Activated CD8-positive, alpha-beta memory T cell treated with anti-CD3 and anti-CD28 coated beads, Interleukin-2, amount 50 U/mL, for 1 hour (primary cell): ENCODE data around the gene JAG2.

Experiments
- DNase-seq: peaks from one replicate; pipeline ENCODE4 v3.0.0-alpha.2; 2020; ENCODE audit errors: extremely low read depth

The JAG2 gene

GRCh38 chr14:105139831-105140239, 28.7 kb downstream of the JAG2 start:
- no peak for DNase-seq

DNA sequence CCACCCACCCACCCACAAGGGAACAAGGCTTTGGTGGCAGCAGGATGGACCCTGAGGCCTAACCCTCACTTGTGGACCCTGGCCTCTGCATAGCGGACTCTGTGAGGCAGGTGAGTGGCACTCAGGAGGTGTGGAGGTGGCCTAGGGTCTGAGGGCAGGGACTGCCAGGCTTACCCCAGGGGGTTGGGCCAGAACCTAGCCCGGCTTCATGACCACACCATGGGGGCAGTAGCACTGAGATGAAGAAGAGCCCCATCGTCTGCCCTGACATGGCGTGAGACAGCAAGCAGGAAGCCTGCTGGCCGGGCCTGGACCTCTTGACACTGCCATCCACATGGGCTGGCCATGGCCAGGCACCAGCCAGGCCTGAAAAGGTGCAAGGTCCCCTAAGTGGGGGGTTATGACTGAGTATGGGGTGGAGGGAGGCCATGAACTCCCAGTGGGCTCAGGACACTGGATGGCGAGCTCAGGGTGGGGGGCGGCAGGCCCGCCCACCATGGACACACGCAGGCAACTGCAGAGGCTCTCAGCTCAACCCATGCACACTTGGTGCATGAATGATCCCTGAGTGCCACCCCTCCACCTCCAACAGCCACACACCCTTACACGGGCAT, 29.3 kb downstream of the JAG2 start:
- DNase-seq: no peak

DNA sequence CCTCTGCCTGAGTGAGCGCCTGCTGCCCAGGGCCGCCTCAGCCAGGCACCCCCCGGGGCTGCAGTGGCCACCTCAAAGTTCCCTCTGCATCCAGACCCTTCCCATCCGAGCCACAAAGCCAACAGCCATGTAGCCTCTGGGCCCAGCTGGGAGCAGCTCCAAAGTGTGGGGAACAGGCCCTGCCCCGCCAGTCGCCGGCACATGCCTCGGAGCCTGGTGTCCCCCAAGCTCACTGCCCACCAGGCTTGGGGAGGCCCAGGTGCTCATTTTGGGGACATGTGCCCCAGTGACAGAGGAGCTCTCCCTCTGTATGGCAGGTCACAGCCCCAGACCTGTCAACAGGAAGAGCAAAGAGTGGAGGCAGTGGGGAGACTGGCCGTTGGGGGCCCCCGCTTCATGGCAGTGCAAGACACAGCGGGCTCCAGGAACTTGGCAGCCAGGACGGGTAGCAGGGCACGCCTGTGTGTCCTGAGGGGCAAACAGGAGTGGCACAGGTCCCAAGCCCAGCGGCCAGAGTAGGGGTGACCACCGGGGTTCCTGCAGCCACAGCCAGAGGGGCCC, 29.9 kb downstream of the JAG2 start:
- no peak for DNase-seq

DNA sequence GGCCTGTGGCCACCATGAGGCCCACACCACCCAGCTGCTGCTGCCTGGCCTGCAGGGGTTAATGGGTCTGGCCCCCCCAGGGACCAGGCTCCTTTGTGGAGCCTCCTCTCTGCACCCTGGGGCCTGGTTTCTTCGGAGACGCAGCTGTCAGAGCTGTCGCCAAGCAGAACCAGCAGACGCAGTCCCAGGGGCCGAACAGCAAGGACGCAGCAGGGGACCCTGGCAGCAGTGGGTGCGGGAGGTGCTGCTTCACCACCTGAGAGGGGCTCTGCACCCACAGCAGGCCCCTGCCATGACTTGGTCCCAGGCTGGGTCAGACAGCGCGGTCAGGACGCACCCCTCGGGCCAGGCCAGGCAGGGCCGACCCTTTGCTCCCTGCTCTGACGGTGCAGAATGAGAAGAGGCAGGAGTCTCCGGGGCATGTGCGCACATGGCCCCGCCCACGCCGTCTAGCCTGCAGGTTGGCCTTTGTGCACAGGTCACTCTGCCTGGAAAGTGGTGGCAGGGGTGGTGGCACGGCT, 30.5 kb downstream of the JAG2 start:
- no peak for DNase-seq

DNA sequence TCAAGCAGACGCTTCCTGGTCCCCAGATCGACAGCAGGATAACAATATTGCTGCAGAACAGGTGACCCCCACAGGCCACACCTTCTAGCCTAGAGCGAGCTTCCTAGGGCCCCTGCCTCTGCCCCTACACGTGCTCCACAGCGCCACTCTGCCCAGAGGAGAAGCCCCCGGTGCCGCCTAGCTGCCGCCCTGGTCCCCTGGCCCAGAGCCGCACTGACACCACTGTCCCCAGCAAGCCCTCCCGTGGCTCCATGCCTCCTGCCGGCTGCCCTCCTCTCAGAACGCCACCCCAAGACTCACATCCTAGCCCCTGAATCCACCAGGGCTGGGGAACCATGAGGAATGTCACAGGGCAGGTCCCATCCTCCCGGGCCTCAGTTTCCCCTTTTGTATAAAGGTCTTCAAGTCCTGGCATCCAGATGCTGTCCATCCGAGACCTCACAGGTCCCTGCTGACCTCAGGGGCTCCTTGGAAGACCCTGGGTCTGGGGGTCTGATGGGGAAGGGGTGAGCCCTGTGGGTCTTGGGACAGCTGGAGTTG, 31.0 kb downstream of the JAG2 start:
- DNase-seq: no peak

DNA sequence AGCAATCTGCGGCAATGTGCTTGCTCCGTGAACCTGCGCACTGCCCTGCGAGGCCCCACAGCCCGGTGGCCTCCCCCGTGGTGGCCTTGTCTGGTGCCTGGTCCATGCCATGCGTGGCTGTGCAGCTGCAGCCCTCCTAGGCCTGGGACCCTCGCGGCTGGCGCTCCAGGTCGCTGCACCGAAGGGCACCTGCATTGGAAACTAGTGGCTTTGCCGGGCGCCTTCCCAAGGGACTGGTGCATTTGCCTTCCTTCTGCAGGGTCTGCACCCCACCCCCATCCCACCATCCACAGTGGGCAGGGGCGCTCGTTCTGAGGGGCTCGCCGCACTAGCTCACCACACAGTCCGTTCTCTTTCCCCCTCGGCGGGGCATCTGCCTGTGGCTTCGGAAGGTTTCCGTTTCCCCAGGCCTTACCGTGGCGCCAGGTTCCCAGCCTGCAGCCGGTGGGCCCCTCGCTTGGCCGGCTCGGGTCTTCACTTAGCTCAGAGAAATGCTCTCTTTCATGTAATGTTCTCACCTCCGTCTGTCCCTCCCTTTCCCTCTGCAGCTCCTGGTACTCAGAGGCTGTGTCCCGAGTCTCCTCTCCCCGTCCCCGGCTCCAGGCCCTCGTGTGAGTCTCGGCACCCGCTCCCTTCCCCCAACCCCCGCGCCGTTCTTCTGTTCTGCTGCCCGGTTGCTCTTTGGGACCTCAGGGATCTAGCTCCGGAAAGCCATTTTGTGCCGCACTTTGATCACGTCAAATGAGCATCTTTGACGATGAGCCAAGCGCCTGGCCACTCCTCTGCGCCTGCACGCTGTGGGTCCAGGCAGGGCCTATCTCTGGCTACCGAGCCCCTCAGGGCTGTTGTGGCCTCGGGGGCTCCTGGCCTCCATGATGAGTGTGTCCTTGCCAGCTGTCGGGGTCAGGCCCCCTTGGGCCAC, 31.9 kb downstream of the JAG2 start:
- no peak for DNase-seq

GRCh38 chr14:105135700-105136395, 32.7 kb downstream of the JAG2 start:
- no peak for DNase-seq

GRCh38 chr14:105132921-105133654, 35.5 kb downstream of the JAG2 start:
- no peak for DNase-seq

- DNase-seq: no peak
Observed at GRCh38 chr14:105131241-105131640, 37.3 kb downstream of the JAG2 start.

DNA sequence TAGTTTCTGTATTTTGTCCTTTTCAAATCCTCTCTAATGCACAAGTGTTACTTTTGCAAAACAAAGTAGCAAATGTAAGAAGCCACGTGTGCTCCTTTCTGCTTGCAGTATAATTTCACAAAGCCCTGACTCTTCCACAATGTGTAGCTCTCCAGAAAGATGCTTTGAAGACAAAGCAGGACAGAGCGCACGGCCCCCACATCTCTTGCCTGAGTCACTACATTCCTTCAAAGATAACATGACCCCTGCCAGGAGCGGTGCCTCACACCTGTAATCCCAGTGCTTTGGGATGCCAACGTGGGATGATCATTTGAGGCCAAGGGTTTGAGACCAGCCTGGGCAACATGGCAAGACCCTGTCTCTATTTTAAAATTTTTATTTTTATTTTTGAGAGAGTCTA, 40.5 kb downstream of the JAG2 start:
- no peak for DNase-seq

GRCh38 chr14:105126981-105127329, 41.6 kb downstream of the JAG2 start:
- no peak for DNase-seq

- no peak for DNase-seq
Observed at GRCh38 chr14:105126126-105126980, 42.2 kb downstream of the JAG2 start.

- no peak for DNase-seq
Observed at GRCh38 chr14:105124823-105125222, 43.8 kb downstream of the JAG2 start.

GRCh38 chr14:105123981-105124765, 44.4 kb downstream of the JAG2 start:
- DNase-seq: no peak

DNA sequence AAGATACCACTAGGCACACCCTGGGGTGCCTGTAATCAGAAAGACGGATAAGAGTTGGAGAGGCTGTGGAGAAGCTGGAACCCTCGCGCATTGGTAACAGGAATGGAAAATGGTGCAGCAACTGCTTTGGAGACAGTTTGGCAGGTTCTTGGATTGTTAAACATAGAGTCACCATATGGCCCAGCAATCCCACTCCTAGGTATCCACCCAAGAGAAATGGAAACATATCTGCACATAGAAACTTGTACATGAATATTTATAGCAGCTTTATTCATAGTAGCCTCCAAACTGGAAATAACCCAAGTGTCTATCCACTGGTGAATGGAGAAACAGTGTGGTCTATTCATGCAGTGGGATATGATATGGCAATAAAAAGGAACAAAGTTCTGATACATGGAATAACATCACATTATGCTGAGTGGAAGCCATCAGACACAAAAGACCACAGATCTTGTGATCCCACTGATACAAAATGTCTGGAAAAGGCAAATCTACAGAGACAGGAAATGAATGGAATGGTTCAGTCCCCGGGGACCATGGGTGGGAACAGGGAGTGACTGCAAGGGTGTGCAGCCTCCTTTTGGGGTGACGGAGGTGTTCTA, 45.4 kb downstream of the JAG2 start:
- DNase-seq: no peak

- no peak for DNase-seq
Observed at GRCh38 chr14:105120056-105120455, 48.5 kb downstream of the JAG2 start.

GRCh38 chr14:105119408-105120025, 49.1 kb downstream of the JAG2 start:
- DNase-seq: no peak

GRCh38 chr14:105118646-105119407, 49.7 kb downstream of the JAG2 start:
- no peak for DNase-seq
